HG03575 (cell line): ENCODE data around the gene PPP1R9A.
"Not testable (repeated sequence)": the region's sequence is repeated elsewhere in the genome, so short reads cannot be mapped to it uniquely, and the experiment has no call there.

Experiments used
- ATAC-seq: cut with Tn5 transposase; IDR thresholded peaks from one replicate; pipeline ENCODE4 v1.9.1; 2021; ENCODE audit not compliant: unreplicated experiment, insufficient number of reproducible peaks, low FRiP score; ENCODE audit errors: extremely low read depth

Gene PPP1R9A

GRCh38 chr7:94970085-94970576 lies 62.7 kb downstream of the PPP1R9A start:
- no peak for ATAC-seq

- ATAC-seq, result no peak
Measured at GRCh38 chr7:94971051-94971867, 63.9 kb downstream of the PPP1R9A start.

GRCh38 chr7:94972296-94972695 lies 64.9 kb downstream of the PPP1R9A start:
- no peak for ATAC-seq

GRCh38 chr7:94973844-94974243 lies 66.5 kb downstream of the PPP1R9A start:
- no peak for ATAC-seq

GRCh38 chr7:94974423-94974822 lies 67.0 kb downstream of the PPP1R9A start:
- no peak for ATAC-seq

- ATAC-seq, result no peak
Measured at GRCh38 chr7:94975336-94975735, 67.9 kb downstream of the PPP1R9A start.

- no peak for ATAC-seq
Measured at GRCh38 chr7:94980418-94981142, 73.2 kb downstream of the PPP1R9A start.

- ATAC-seq, result no peak
Measured at GRCh38 chr7:94995921-94996320, 88.5 kb downstream of the PPP1R9A start.

- ATAC-seq, result no peak
Measured at GRCh38 chr7:94996369-94996768, 89.0 kb downstream of the PPP1R9A start.

- ATAC-seq, result no peak
Measured at GRCh38 chr7:94997547-94997946, 90.2 kb downstream of the PPP1R9A start.

- ATAC-seq, result no peak
Measured at GRCh38 chr7:94998266-94999068, 91.1 kb downstream of the PPP1R9A start.

- no peak for ATAC-seq
Measured at GRCh38 chr7:94999069-94999351, 91.6 kb downstream of the PPP1R9A start.

- ATAC-seq, result not testable (repeated sequence)
Measured at GRCh38 chr7:94999601-95000000, 92.2 kb downstream of the PPP1R9A start.

- no peak for ATAC-seq
Measured at GRCh38 chr7:95001258-95001657, 93.9 kb downstream of the PPP1R9A start.

- ATAC-seq, result no peak
Measured at GRCh38 chr7:95001815-95002561, 94.6 kb downstream of the PPP1R9A start.

GRCh38 chr7:95002775-95003174 lies 95.4 kb downstream of the PPP1R9A start:
- ATAC-seq, result no peak

GRCh38 chr7:95004618-95005247 lies 97.3 kb downstream of the PPP1R9A start:
- no peak for ATAC-seq

GRCh38 chr7:95006010-95006409 lies 98.6 kb downstream of the PPP1R9A start:
- ATAC-seq, result no peak

- ATAC-seq, result not testable (repeated sequence)
Measured at GRCh38 chr7:95008773-95009172, 101.4 kb downstream of the PPP1R9A start.
